A549 (cell line): Measurements from ENCODE around the gene PRPF8. TPM values are rescaled to one million over a fixed set of nuclear protein-coding genes. Genes with fewer than 3 reads are reported as not detected.
A peak's percentile ranks its signal among the peaks of the same experiment; 100 is the strongest.

Experiments
- ATAC-seq, 2 experiments: fragments of 200-7000 bp in 1 of 2; fragments of >200 bp in 1 of 2; cut with Nextera tagmentation in 1 of 2; cut with Tn5 transposase in 1 of 2; 3 replicates each; pipeline versions ENCODE4 v1.8.0 to v1.9.1; 2018 to 2020; ENCODE audit warnings: mild to moderate bottlenecking in 1 of 2, moderate library complexity in 1 of 2
- CTCF ChIA-PET: fragments of 300-600 bp; sonication (Branson Sonifier 250); formaldehyde crosslinking; extraction: SDS; loops from one replicate; lab custom pipeline; 2021; ENCODE audit warnings: antibody characterized with exemption, inconsistent platforms; lab: Yijun Ruan, JAX
- POLR2A ChIA-PET: fragments of 350-600 bp; formaldehyde crosslinking; extraction: SDS; loops from one replicate; lab custom pipeline; 2021; ENCODE audit warnings: antibody characterized with exemption, inconsistent platforms; lab: Yijun Ruan, JAX
- DNase-seq, 2 experiments: peaks; one replicate each; pipeline versions ENCODE4 v3.0.0 to v3.0.0-alpha.2; 2011 to 2016; ENCODE audit warnings: low read depth in 1 of 2, low spot score in 1 of 2
- FAIRE-seq: peaks from 2 replicates; lab custom pipeline; 2011; peaks lifted over from hg19 to GRCh38; lab: Jason Lieb, UNC
- H3K27ac ChIP-seq, 2 experiments: fragments of >200 bp; sonication (Bioruptor Twin); formaldehyde crosslinking; 3 replicates each; pipeline ENCODE4 v1.5.1; 2016 to 2017
- H3K4me1 ChIP-seq: fragments of >200 bp; sonication (Bioruptor Twin); formaldehyde crosslinking; 3 replicates; pipeline ENCODE4 v1.6.1; 2016
- H3K4me2 ChIP-seq: fragments of >200 bp; sonication (Bioruptor Twin); formaldehyde crosslinking; 3 replicates; pipeline ENCODE4 v1.6.1; 2016
- H3K4me3 ChIP-seq: fragments of >200 bp; sonication (Bioruptor Twin); formaldehyde crosslinking; 3 replicates; pipeline ENCODE4 v1.5.1; 2016
- H3K9me3 ChIP-seq: fragments of >200 bp; sonication (Bioruptor Twin); formaldehyde crosslinking; 3 replicates; pipeline ENCODE4 v1.6.1; 2016
- CEBPB ChIP-seq, 2 experiments: fragments of >200 bp in 1 of 2; sonication (Bioruptor Twin) in 1 of 2; formaldehyde crosslinking in 1 of 2; IDR thresholded peaks; 2 replicates each; pipeline ENCODE4 v1.6.1; 2012 to 2016
- CHD4 ChIP-seq: fragments of 200-600 bp; sonication (generic); IDR thresholded peaks from 2 replicates; pipeline ENCODE4 v1.6.1; 2016; ENCODE audit warnings: antibody characterized with exemption, mild to moderate bottlenecking, borderline replicate concordance
- CTCF ChIP-seq: fragments of >200 bp; sonication (Bioruptor Twin); formaldehyde crosslinking; IDR thresholded peaks from 3 replicates; pipeline ENCODE4 v1.5.1; 2016
- EHF ChIP-seq: fragments of 250-450 bp; sonication (Bioruptor Pico); IDR thresholded peaks from 2 replicates; pipeline ENCODE4 v1.5.0; 2020; ENCODE audit warnings: mild to moderate bottlenecking
- ESRRA ChIP-seq: fragments of 150-350 bp; IDR thresholded peaks from 2 replicates; pipeline ENCODE4 v1.6.1; 2014; ENCODE audit warnings: mild to moderate bottlenecking, low read length, borderline replicate concordance
- FOSB ChIP-seq: fragments of 250-450 bp; sonication (Bioruptor Pico); IDR thresholded peaks from 2 replicates; pipeline ENCODE4 v1.5.0; 2020; ENCODE audit warnings: mild to moderate bottlenecking, moderate library complexity
- FOXS1 ChIP-seq: fragments of 250-450 bp; sonication (Bioruptor Pico); IDR thresholded peaks from 2 replicates; pipeline ENCODE4 v1.5.0; 2020; ENCODE audit warnings: mild to moderate bottlenecking, moderate library complexity
- GATA3 ChIP-seq: IDR thresholded peaks from 2 replicates; pipeline ENCODE4 v1.6.1; 2012; ENCODE audit warnings: borderline replicate concordance
- HES2 ChIP-seq: fragments of >200 bp; sonication (Bioruptor Twin); formaldehyde crosslinking; IDR thresholded peaks from 2 replicates; pipeline ENCODE4 v1.6.1; 2016
- HOXB13 ChIP-seq: fragments of 250-450 bp; sonication (Bioruptor Pico); IDR thresholded peaks from 2 replicates; pipeline ENCODE4 v1.5.0; 2020; ENCODE audit warnings: low read depth, mild to moderate bottlenecking, moderate library complexity
- JUN ChIP-seq, 2 experiments: fragments of >200 bp; sonication (Bioruptor Twin); formaldehyde crosslinking; IDR thresholded peaks; 2 replicates in 1 of 2; 3 replicates in 1 of 2; pipeline ENCODE4 v1.6.1; 2016 to 2017
- MAFK ChIP-seq: fragments of 450-650 bp; IDR thresholded peaks from 2 replicates; pipeline ENCODE4 v1.6.1; 2014; ENCODE audit not compliant: partially characterized antibody
- MYC ChIP-seq: IDR thresholded peaks from 2 replicates; pipeline ENCODE4 v1.6.1; 2012; ENCODE audit warnings: mild to moderate bottlenecking, inconsistent platforms, low read length, improper control_type of control experiment, borderline replicate concordance
- POLR2A ChIP-seq: IDR thresholded peaks from 2 replicates; pipeline ENCODE4 v1.6.1; 2012; ENCODE audit warnings: mild to moderate bottlenecking, low read length
- RCOR1 ChIP-seq: fragments of 150-350 bp; IDR thresholded peaks from 2 replicates; pipeline ENCODE4 v1.6.1; 2014; ENCODE audit warnings: antibody characterized with exemption, low read length, low read depth
- RFX5 ChIP-seq: fragments of 450-650 bp; IDR thresholded peaks from 2 replicates; pipeline ENCODE4 v1.7.1; 2014; ENCODE audit warnings: antibody characterized with exemption, mild to moderate bottlenecking, moderate library complexity
- SMC3 ChIP-seq: fragments of >200 bp; sonication (Bioruptor Twin); formaldehyde crosslinking; IDR thresholded peaks from 3 replicates; pipeline ENCODE4 v1.6.1; 2018; ENCODE audit warnings: inconsistent platforms
- TFCP2L1 ChIP-seq: fragments of 250-450 bp; sonication (Bioruptor Pico); IDR thresholded peaks from 2 replicates; pipeline ENCODE4 v1.5.0; 2021; ENCODE audit warnings: mild to moderate bottlenecking
- WGBS: methylation state at CpG from one replicate; pipeline ENCODE4 v1.1.6; 2017; ENCODE audit errors: missing lambda C conversion rate; 5-methylcytosine and 5-hydroxymethylcytosine counted together
- polyA plus RNA-seq, 4 experiments: library from polyadenylated mRNA; depleted of rRNA in 3 of 4; stranded (reverse); fragments of >200 nt; fragmentation: RNase III in 1 of 4; extraction: RNeasy Plus Mini Kit Qiagen cat#74134 plus additional on column Dnase treatment in 1 of 4; gene quantifications; 2 replicates in 3 of 4; 3 replicates in 1 of 4; pipeline ENCODE4 v1.2.3, GENCODE V29; 2011 to 2017
- TF ChIP-seq, protein P1 (sequence below): fragments of 250-450 bp; sonication (Bioruptor Pico); IDR thresholded peaks from 2 replicates; pipeline ENCODE4 v1.5.0; 2021; ENCODE audit warnings: mild to moderate bottlenecking, moderate library complexity, borderline replicate concordance

PRPF8 gene
- polyA plus RNA-seq, 2 of the 4 experiments (the other 2 are of a cell fraction) = 234 to 263 TPM

DNA sequence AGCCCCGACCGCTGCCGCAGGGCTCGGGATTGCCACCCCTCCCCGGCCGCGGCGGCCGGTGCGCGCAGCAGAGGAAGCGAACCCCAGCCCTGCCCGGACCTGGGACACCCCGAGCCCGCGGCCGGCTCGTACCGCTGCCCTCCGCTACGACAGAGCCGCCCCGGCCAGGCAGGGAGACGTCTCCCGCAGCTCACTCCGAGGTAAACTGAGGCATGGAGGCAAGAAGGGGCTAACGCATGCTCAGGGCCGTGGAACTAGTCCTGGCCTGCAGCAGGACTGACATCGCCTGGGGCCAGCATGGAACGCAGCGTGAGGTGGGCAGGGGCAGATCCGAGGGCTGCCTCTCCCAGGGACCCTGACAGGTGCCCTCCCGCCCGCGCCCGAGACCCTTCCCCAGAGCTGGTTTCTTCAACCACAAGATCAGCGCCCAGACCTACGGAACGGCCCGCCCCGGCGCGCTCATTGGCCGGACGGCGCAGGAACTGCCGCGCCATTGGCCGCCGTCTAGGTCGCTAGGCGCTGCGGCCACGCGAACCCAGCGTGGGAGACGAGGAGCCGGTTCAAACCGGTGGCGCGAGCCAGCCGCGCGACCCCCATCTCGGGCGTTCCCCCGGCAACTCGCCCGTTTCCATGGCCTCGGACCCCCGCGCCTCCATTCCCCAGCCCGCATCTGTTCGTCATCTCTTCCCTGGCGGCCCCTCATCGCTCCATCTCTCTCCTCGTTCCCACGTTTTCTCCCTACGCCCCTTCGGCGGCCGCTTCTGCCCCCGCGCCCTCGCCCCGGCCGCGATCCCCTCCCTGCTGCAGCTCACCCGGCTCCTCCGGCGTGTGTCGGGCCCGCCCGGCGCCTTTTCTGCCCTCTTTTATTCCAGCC lies 56.4 kb downstream of the PRPF8 start, which contains the start of gene SLC43A2 (continued):
- TF ChIP-seq HES2 (no peak), ESRRA (no peak), MAFK (no peak), MYC (no peak; the same call in 1 of the 2 replicates), POLR2A (peak; percentile 50), GATA3 (no peak), JUN (IDR thresholded peaks at IDR 0.05) (0 out of 5 replicates have a peak, but pooled peaks of 1 of the 2 experiments have one; percentile 4), HOXB13 (CRISPR knock-in tag) (no peak), TFCP2L1 (CRISPR knock-in tag) (0 out of 2 replicates have a peak, but pooled peaks have one; percentile 67), EHF (CRISPR knock-in tag) (no peak), FOXS1 (CRISPR knock-in tag) (no peak), CTCF (no peak), FOSB (no peak), CHD4 (no peak), RCOR1 (no peak)
- TF ChIP-seq, protein P1, sequence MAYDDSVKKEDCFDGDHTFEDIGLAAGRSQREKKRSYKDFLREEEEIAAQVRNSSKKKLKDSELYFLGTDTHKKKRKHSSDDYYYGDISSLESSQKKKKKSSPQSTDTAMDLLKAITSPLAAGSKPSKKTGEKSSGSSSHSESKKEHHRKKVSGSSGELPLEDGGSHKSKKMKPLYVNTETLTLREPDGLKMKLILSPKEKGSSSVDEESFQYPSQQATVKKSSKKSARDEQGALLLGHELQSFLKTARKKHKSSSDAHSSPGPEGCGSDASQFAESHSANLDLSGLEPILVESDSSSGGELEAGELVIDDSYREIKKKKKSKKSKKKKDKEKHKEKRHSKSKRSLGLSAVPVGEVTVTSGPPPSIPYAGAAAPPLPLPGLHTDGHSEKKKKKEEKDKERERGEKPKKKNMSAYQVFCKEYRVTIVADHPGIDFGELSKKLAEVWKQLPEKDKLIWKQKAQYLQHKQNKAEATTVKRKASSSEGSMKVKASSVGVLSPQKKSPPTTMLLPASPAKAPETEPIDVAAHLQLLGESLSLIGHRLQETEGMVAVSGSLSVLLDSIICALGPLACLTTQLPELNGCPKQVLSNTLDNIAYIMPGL (CRISPR knock-in tag) = 0 out of 2 replicates have a peak, but pooled peaks have one; percentile 41

DNA sequence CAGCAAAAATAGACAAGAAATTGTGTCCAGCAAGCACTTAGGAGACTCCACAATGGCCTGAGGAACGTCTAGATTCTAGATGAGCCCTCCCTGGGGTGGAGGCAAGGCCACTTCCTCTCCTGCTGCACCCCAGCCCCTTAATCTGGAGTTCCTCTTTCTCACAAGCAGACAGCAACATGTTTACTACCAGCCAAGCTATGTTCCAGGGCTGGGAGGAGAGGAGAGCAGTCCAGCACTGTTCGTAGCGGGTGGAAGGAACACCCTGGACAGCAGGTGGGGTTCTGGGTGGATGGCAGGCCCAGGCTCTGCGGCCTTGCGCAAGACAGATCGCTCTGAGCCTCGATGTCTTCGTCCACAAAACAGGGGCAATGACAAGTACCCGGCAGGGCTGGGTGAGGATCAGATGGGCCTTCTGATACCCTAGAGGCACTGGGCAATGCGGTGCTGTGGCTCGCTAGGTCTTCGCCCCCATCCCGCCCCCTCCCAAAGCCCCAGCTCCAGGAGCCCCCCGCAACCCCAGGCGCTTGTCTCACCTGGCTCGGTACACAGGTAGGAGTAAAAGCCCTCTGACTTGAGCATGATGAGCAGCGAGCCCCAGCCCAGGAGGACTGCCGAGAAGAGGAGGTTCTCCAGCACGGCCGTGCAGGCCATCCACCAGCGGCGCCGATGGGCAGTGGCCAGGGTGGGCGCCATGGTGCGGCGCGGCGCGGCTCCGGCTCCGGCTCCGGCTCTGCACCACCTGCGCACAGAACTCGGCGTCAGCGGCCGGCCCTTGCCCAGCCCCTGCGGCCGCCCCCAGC lies 57.3 kb downstream of the PRPF8 start:
- H3K4me3 ChIP-seq = peak overlapping the region; percentile 71
- FAIRE-seq = no peak
- TF ChIP-seq RFX5 (no peak), CEBPB (IDR thresholded peaks at IDR 0.05) (peak; percentile 68 to 76; a peak in 3 of 4 replicates)
- H3K4me2 ChIP-seq = peak overlapping the region; percentile 95
- peak overlapping the region; percentile 80 to 88; a peak in 5 of 6 replicates for H3K27ac ChIP-seq
- DNase-seq = no peak
- peak in 1 of 2 experiments; percentile 0; a peak in 2 of 6 replicates for ATAC-seq
- ChIA-PET CTCF (interaction anchor here (0.7 to 18.3 kb wide), 10 partner anchors 9 to 57 kb away, joined by 3 to 497 read pairs (median 58); partner anchors contain the start of genes PITPNA, RILP and SCARF1), POLR2A (interaction anchor here (0.5 to 3.4 kb wide), 12 partner anchors 9 to 562 kb away, joined by 3 to 49 read pairs (median 9); partner anchors contain the start of genes INPP5K, PITPNA and RILP)
- no peaks in the 10 kb centered on the region for H3K9me3 ChIP-seq
- WGBS = 60% methylated on average over 21 of the region's 39 CpGs
- H3K4me1 ChIP-seq = 0 out of 3 replicates have a peak, but pooled peaks cover 4% of the 10 kb centered on the region

- H3K4me1 ChIP-seq = 0 out of 3 replicates have a peak, but pooled peaks cover 4% of the 10 kb centered on the region
- no peak overlapping the region for H3K4me2 ChIP-seq
- no peak overlapping the region for H3K27ac ChIP-seq
- ChIA-PET POLR2A (no interaction called here), CTCF (interaction anchor here (0.8 to 18.3 kb wide), 8 partner anchors 8 to 399 kb away, joined by 3 to 263 read pairs (median 4); partner anchors contain the start of gene RILP)
- WGBS = 68% methylated on average over 3 of the region's 3 CpGs
- no peak overlapping the region for H3K4me3 ChIP-seq
- TF ChIP-seq SMC3 = no peak
- no peak for TF ChIP-seq CHD4
- no peak for DNase-seq
- FAIRE-seq = no peak
- no peaks in the 10 kb centered on the region for H3K9me3 ChIP-seq
- ATAC-seq = no peak
Observed at GRCh38 chr17:1626333-1626732, 58.3 kb downstream of the PRPF8 start.
